Right ventricle myocardium inferior (tissue), 1 donor: ENCODE data around the gene PC. TPM values are rescaled to one million over a fixed set of nuclear protein-coding genes. Genes with fewer than 3 reads are reported as not detected.
A peak's percentile ranks its signal among the peaks of the same experiment; 100 is the strongest.
"Not testable (repeated sequence)": the region's sequence is repeated elsewhere in the genome, so short reads cannot be mapped to it uniquely, and the experiment has no call there.

Experiments
- ATAC-seq: fragments of 200-7000 bp; cut with Tn5 transposase; one replicate; pipeline ENCODE4 v1.9.1; 2020; ENCODE audit warnings: mild to moderate bottlenecking, moderate library complexity
- DNase-seq: peaks from one replicate; pipeline ENCODE4 v3.0.0; 2021; ENCODE audit errors: missing footprints
- intact Hi-C: fragments of 100-400 bp; cut with DNase I; formaldehyde crosslinking; loops from one replicate; pipeline ENCODE4 v1.11.0; 2022
- total RNA-seq: library from RNA; stranded (reverse); fragmentation: NEBNext Ultra II Directional; extraction: Animal tissue kit (Norgen Biotek cat#: 25700); gene quantifications from one replicate; pipeline ENCODE4 v1.2.1, GENCODE V29; 2021
- donor health status: DM: no; HTN: yes; CAD: no; lungs with severe emphysema.

Gene PC
- total RNA-seq, 1 donor from 2014 or later: 7.5 TPM

- intact Hi-C loops: no loop called here
- ATAC-seq: no peak
These were observed 6.3 kb upstream of the PC start for GRCh38 chr11:66964495-66964894.

DNA sequence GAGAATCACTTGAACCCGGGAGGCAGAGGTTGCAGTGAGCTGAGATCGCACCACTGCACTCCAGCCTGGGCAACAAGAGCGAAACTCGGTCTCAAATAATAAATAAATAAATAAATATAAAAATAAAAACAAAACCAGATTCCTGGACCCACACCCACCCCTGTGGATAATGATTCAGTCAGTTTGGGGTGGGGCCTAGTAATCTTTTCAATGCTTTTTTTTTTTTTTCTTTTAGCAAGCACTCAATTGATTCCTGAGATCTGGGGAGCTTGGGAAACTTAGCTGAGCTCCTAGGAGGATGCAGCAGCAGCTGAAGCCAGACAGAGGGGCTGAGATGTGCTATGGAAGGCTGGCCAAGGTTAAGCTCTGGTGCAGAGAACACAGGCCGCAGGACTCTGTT is 4.6 kb upstream of the PC start:
- intact Hi-C loops: no loop called here
- DNase-seq (no peak), ATAC-seq (no peak)

More at GRCh38 chr11:66964495-66964894, 6.3 kb upstream of the PC start:
- no peak for DNase-seq

DNA sequence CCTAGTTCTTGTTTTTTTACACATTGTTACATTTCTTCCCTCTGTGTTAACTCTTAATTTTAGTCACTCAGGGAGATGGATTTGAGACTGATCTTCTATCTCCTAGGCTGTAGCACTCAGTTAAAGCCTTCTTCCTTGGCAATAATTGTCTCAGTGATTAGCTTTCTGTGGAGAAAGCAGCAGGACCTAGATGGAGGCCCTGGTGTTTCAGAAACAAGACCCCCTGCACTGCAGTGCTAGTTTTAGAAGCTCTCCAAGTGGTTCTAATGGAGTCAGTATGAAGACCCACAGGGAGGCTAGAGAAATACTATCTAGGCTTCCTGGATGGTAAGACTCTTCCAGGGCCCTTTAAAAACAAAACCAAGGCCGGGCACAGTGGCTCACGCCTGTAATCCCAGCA is 4.1 kb upstream of the PC start:
- ATAC-seq (no peak), DNase-seq (no peak)
- intact Hi-C loops: no loop called here

DNA sequence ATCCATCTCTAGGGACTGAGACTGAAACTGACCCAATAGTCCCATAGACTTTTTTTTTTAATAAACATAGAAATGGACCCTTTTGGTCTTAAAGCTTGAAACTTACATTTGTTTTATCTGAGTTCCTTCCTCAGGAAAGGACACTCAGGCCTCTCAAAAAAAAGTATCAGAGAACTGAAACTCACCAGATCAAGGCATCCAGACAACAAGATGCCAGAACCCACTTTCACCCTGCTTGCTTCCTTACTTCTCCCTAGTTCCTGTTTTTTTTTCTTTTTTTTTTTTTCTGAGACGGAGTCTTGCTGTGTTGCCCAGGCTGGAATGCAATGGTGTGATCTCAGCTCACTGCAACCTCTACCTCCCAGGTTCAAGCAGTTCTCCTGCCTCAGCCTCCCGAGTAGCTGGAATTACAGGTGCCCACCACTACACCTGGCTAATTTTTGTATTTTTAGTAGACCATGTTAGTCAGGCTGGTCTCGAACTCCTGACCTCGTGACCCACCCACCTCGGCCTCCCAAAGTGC is 3.6 kb upstream of the PC start:
- intact Hi-C loops, ATAC-seq: not testable (repeated sequence)

DNA sequence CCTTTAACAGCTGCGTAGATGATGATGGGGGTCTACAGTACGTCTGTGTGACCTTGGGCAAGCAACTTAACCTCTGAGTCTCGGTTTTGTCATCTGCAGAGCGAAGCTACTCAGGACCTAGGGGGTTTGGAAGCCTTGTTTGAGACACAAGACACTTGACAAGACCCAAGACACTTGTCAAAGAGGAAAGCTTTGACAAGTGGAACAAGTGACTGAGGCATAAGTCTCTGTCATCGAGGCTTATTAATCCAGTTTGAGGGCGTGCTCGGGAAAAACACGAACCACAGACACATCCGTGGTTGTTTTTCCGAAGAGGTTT is 732 bp upstream of the PC start:
- no peak for DNase-seq
- intact Hi-C loops: loop anchor here (5.0 kb wide), 1 partner anchor 102 kb away; the partner anchor contains the start of gene LRFN4
- no peak for ATAC-seq

More for the DNA sequence above, 3.6 kb upstream of the PC start:
- not testable (repeated sequence) for DNase-seq

GRCh38 chr11:66957971-66958231 is 282 bp downstream of the PC start:
- intact Hi-C loops: loop anchor here (5.0 kb wide), 1 partner anchor 101 kb away; the partner anchor contains the start of gene LRFN4
- no peak for DNase-seq
- ATAC-seq: peak; percentile 43

GRCh38 chr11:66956689-66957290 is 1.4 kb downstream of the PC start:
- intact Hi-C loops: loop anchor here (5.0 kb wide), 1 partner anchor 99 kb away; the partner anchor contains the start of gene LRFN4
- ATAC-seq: no peak
- no peak for DNase-seq

DNA sequence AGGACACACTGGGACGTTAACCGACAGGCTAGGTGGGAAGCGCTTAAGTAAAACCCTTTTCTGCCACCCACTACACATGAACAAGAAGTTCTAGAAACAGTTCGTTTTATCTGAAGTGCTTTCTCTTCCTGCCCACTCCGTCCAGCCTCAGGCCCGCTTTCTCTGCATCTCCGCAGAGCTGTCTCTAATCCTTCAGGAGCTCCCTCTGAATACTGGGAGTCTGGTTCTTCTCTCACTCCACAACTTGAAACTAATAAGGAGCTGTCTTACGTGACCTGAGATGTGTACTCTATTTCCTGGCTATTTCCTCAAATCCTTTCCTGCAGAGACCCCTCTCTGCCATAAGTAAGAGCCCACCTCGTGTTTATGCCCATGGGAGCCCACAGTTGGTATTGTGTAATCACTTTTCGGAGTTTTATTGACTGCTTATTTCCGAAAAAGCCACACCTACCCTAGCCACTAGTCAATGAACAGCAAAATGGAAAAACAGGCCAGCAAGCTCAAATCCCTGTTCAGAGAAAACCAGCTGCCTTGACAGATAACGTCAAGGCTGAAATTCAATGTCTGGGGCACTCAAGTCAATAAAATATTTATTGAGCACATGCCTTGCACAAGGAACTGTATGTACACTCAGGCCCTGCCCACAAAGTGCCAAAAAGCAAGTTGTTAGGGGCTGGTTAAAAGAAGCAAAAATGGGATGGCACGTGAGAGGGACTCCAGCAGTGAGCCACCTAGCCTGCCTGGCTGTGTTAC is 4.9 kb downstream of the PC start:
- intact Hi-C loops: no loop called here
- ATAC-seq (no peak), DNase-seq (no peak)

- intact Hi-C loops: no loop called here
- DNase-seq: no peak
- no peak for ATAC-seq
These were observed 6.3 kb downstream of the PC start for GRCh38 chr11:66951927-66952337.

DNA sequence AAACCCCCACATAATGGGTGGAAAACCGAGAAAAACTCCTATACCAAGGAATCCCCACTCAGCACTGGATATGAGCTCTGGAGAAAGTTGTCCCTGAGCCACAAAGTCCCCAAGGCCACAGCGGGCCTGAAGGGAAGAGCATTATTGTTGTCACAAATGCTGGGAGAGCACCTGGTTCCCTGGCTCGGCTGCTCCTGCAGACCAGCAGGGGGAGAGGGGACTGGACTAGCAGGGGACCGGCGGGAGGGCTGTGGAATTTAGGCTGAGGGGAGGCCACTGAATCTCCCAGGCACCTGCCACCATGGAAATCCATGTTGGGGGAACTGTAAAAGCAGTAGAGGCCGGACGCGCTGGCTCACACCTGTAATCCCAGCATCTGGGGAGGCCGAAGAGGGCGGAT is 7.0 kb downstream of the PC start:
- ATAC-seq (no peak), DNase-seq (no peak)
- intact Hi-C loops: no loop called here

GRCh38 chr11:66950112-66950535 is 8.1 kb downstream of the PC start:
- intact Hi-C loops: no loop called here
- DNase-seq (no peak), ATAC-seq (no peak)

DNA sequence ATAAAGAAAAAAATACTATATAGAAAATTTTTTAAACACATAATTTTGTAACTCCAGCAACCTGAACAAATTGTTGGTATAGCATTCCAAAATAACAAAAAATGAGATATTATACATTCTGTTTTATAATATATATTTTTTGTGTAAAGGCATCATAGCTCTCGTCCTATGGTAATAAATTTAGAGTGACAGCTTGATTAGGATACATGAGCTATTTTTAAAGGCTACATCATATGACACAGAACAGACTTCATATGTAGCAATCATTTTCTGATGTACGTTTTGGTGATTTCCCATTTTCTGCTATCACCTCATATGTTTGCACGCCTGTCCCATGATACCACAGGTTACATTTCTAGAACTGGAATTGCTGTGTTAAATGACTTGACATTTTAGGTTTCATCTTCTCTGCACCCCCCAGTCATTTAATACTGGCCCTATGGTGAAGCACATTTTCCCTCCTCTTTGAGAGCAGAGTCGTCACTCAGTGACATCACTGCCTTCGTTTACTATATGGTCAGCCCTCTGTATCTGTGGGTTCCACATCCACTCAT is 19.5 kb downstream of the PC start:
- DNase-seq (no peak), ATAC-seq (no peak)
- intact Hi-C loops: no loop called here

DNA sequence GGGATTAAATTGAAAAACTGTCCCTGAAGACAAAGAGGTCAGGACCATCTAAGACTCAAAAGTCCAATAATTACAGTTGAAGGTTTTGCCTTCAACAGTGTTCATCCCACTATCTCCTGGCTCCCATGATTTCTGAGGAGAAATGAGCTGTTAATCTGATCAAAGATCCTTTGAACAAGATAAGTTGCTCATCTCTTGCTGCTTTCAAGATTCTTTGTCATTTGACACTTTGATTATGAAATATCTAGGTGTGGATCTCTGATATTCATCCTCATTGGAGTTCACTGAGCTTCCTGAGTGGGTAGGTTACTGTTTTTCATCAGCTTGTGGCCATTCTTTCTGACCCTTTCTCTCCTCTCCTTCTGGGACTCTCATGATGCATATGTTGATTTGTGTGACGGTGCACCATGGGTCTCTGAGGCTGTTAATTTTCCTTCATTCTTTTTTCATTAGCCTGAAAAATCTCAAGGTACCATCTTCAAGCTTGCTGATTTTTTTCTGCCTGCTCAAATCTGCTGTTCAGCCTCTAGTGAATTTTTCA is 20.9 kb downstream of the PC start:
- DNase-seq (no peak), ATAC-seq (no peak)
- intact Hi-C loops: no loop called here

DNA sequence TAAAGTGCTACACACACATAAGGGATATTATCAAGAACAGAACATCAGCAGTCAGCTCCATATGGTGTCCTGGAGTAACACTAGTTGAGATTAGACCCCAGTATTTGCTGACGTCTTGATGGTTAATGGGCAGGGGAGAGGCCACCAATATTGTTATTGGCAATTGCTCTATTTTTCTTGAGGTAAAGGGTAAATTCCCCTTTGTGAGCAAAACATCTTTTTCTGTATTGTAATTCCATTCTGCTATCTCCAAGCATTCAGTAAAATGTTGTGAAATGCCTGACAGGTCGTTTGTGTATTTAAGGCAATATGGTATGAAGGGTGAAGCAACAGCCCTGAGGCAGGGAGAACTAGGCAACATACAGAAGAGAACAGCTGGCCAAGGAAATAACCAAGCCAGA is 21.9 kb downstream of the PC start:
- no peak for DNase-seq
- intact Hi-C loops: no loop called here
- no peak for ATAC-seq

DNA sequence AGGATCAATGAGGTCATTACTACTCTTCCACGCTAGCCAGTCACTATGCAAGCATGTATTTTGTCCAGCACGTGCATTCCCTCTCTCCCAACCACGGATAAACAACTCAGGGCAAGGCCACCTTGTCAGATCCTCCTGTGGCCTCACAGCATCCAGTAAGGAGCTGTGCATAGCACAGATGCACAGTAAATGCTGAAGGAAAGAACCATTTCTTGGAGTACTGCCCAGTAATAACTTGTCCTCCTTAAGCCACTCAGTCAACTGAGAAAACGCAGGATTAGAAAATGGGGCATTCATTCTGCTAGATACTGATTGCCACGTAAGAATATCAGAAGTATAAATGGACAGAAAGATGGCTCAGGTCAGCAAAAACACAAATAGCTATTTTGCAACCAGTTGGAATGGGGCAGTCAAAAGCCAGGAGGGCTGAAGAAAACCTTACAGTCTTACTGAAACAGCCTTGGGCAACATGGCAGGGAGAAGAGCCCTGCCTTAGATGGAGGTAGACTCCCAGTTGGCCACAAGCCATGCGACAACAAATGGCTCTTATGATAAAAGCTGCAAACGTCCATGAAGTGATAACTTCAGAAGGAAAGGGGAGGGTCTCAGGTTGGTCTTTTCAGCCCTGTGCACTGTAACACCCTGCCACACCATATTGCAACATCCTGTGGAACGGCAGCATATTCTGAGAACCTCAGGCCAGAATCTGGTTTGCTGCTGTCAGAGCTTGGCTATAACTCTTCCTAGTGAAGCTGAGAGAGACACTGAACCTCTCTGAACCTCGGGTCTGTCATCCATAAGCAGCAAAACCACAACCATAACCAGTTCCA is 23.0 kb downstream of the PC start:
- DNase-seq (no peak), ATAC-seq (no peak)
- intact Hi-C loops: no loop called here

GRCh38 chr11:66933531-66933930 is 24.7 kb downstream of the PC start:
- intact Hi-C loops: no loop called here
- ATAC-seq: no peak
- DNase-seq: no peak

DNA sequence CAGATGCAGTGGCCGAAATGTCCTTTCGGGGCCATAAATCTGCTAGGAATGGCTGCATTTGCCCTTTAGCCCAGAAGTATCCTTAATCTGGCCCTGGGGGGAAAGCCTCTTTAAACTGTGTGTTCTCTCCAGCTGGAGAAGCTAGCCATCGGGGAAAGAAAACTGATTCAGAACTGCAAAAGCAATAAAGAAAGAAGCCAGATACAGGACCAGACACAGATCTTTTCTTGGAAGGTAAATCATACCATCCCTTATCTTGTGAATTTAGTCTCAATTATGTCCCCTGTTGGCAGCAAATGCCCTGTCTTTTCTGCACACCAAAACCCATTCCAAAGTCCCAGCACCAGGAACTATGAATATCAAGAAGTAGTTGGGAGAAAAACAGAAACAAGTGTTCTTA is 25.6 kb downstream of the PC start:
- intact Hi-C loops: no loop called here
- ATAC-seq (no peak), DNase-seq (no peak)

GRCh38 chr11:66929753-66930152 is 28.4 kb downstream of the PC start:
- intact Hi-C loops: no loop called here
- ATAC-seq: no peak
- DNase-seq: no peak

- ATAC-seq (no peak), DNase-seq (no peak)
- intact Hi-C loops: no loop called here
These were observed 33.9 kb downstream of the PC start for GRCh38 chr11:66924272-66924671.
